Activated CD4-positive, alpha-beta memory T cell treated with anti-CD3 and anti-CD28 coated beads for 36 hours (primary cell): Measurements from ENCODE around the gene IRX3. TPM values are rescaled to one million over a fixed set of nuclear protein-coding genes. Genes with fewer than 3 reads are reported as not detected.

Source experiments
- CTCF ChIA-PET: fragments of 350-600 bp; sonication (Branson Sonifier 250); formaldehyde crosslinking; loops from one replicate; lab custom pipeline; 2021; ENCODE audit warnings: antibody characterized with exemption, inconsistent platforms; lab: Charles Lee
- POLR2A ChIA-PET: fragments of 350-600 bp; sonication (Branson Sonifier 250); formaldehyde crosslinking; loops from one replicate; lab custom pipeline; 2021; ENCODE audit warnings: antibody characterized with exemption; lab: Charles Lee
- DNase-seq: peaks from one replicate; pipeline ENCODE4 v3.0.0-alpha.2; 2020
- H3K27ac Mint-ChIP-seq: one replicate; pipeline ENCODE4 v1.8.0; 2021; ENCODE audit warnings: mixed read lengths
- H3K27me3 Mint-ChIP-seq: one replicate; pipeline ENCODE4 v1.8.0; 2021; ENCODE audit warnings: mixed read lengths
- H3K36me3 Mint-ChIP-seq: one replicate; pipeline ENCODE4 v1.8.0; 2021; ENCODE audit warnings: mixed read lengths
- H3K4me1 Mint-ChIP-seq: one replicate; pipeline ENCODE4 v1.8.0; 2021; ENCODE audit warnings: low read depth, mixed read lengths
- H3K4me3 Mint-ChIP-seq: one replicate; pipeline ENCODE4 v1.8.0; 2021; ENCODE audit warnings: mild to moderate bottlenecking, mixed read lengths
- H3K9me3 Mint-ChIP-seq: one replicate; pipeline ENCODE4 v1.8.0; 2021; ENCODE audit warnings: mixed read lengths
- intact Hi-C: fragments of 100-400 bp; cut with micrococcal nuclease; formaldehyde crosslinking; loops from one replicate; pipeline ENCODE4 v1.15.1; 2023
- total RNA-seq, 2 experiments: library from RNA; stranded (reverse); gene quantifications; one replicate each; pipeline ENCODE4 v1.2.3, GENCODE V29; 2021

IRX3 gene
- total RNA-seq = under 1 TPM in 1 of 2 experiments, not detected in 1; 0.27 TPM

DNA sequence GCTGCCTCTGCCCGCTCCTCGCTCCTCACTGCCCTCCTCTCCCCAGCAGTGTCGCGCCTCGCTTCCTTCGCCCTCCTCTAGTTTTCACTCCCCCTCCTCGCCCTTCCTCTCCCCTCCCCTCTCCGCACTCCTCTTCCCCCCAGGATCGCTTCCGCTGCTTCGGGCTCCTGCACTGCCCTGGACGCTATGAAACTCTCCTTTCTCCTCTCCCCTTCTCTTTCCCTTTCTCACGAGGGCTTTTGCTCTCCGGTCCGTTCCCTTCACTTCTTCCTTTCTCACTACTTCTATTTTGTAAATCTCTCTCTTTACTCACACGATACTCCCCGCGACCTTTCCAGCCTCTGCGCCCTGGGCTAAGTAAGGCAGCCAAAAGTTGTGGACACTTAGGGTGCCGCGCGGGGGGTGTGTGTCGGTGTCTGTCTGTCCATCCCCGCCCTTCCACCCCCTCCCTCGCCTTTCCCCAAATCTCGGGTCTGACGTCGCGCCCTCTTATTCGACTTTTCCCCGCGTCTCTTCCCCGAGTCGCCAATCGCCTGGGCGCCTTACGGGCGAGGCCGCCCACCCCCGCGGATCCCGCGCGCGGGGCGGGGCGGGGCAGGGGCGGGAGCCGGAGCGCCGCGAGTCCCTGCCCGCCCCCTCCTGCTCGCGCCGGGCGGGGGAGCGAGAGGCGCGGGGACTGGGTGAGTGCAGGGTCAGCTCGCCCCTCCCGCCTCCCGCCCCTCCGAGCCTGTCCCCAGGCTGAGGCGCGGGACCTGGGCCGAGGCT, at the start of gene IRX3:
Gene IRX3, minus strand, starts transcription at position 422 of the 765 bp plus-strand sequence. CDS start 737 bp downstream, outside the sequence.
- Mint-ChIP-seq H3K4me3 (peak within 1 kb of the TSS; percentile 59), H3K4me1 (peaks cover 31% of the 10 kb centered on the region), H3K27me3 (peaks cover 63% of the 10 kb centered on the region), H3K9me3 (no peaks in the 10 kb centered on the region), H3K36me3 (no peaks in the 10 kb centered on the region), H3K27ac (no peak within 1 kb of the TSS)
- no peak for DNase-seq
- POLR2A ChIA-PET = no interaction called here
- CTCF ChIA-PET = no interaction called here
- intact Hi-C loops = loop anchor here (2.0 to 10.0 kb wide), 3 partner anchors 342 to 732 kb away; no protein-coding TSS in a partner anchor

DNA sequence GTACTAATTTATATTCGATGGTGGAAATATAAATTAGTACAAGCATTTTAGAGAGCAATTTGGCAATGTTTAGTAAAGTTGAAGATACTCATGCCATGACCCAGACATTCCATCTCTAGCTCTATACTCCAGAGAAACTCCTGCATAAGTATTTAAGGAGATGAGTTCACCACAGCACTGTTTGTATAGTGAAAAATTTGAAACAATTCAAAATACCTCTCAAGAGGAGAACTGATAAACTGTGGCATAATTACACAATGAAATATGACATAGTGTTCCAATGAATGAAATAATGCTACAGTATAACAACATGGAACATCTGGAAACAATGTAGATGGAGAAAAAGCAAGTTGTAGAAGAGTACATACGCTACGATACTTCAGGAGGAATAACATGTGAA, 48.6 kb upstream of the IRX3 start:
- H3K9me3 Mint-ChIP-seq = no peaks in the 10 kb centered on the region
- no peaks in the 10 kb centered on the region for H3K4me1 Mint-ChIP-seq
- intact Hi-C loops = no loop called here
- no peaks in the 10 kb centered on the region for H3K36me3 Mint-ChIP-seq
- no peak overlapping the region for H3K27ac Mint-ChIP-seq
- DNase-seq = no peak
- H3K27me3 Mint-ChIP-seq = peaks cover 6% of the 10 kb centered on the region
- ChIA-PET CTCF (no interaction called here), POLR2A (no interaction called here)
- no peak overlapping the region for H3K4me3 Mint-ChIP-seq

DNA sequence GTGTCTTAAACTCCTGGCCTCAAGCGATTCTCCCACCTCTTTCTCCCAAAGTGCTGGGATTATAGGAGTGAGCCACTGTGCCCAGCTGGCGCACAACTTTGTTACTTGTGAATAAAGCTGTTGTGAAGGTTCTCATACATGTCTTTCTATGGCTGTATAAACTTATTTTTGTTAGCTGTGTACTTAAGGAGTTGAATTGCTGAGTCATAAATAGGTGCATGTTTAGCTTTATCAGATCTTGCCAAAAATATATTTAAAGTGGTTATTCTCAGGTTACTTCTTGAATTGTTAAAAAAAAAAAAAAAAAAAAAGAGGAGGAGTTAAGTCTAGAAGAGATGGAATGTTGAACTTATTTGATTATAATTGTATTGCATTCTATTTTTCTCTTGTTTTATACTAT, 47.6 kb upstream of the IRX3 start:
- Mint-ChIP-seq H3K27ac (no peak overlapping the region), H3K9me3 (no peaks in the 10 kb centered on the region), H3K36me3 (no peaks in the 10 kb centered on the region), H3K27me3 (peaks cover 6% of the 10 kb centered on the region), H3K4me1 (no peaks in the 10 kb centered on the region), H3K4me3 (no peak overlapping the region)
- CTCF ChIA-PET = no interaction called here
- POLR2A ChIA-PET = no interaction called here
- DNase-seq = no peak
- intact Hi-C loops = no loop called here

DNA sequence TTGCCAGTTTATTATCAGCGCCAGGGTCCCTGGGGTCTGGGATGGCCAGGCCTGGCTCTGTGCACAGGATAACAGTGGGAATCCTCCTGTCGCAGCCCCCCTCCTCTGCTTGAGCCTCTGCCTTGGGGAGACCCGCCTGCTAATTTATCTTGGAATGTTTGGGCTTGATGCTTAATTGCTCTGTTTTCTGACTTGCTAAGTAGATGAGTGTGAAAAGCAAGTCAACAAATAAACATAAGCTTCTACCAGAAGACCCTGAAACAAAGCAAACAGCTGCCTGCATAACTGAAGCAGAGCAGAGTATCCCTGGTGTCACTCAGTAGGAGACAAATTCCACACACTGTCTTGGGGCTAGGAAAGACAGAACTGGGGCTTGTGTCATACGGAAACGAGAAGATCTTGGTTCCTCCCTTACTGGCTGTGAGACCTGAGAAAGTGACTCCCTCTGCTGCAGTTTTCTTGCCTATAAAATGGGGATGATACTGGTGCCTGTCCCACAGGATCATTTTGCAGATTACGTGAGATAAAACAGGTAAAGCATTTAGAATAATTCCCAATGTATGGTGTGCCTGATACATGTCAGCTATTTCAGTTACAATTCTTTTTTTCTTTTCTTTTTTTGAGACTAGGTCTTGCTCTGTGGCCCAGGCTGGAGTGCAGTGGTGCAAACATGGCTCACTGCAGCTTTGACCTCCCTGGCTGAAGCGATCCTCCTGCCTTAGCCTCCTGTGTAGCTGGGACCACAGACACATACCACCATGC, 44.8 kb upstream of the IRX3 start:
- no peak for DNase-seq
- Mint-ChIP-seq H3K27ac (no peak overlapping the region), H3K9me3 (no peaks in the 10 kb centered on the region), H3K27me3 (peaks cover 6% of the 10 kb centered on the region), H3K36me3 (no peaks in the 10 kb centered on the region), H3K4me3 (no peak overlapping the region), H3K4me1 (no peaks in the 10 kb centered on the region)
- intact Hi-C loops = no loop called here
- ChIA-PET CTCF (no interaction called here), POLR2A (no interaction called here)

DNA sequence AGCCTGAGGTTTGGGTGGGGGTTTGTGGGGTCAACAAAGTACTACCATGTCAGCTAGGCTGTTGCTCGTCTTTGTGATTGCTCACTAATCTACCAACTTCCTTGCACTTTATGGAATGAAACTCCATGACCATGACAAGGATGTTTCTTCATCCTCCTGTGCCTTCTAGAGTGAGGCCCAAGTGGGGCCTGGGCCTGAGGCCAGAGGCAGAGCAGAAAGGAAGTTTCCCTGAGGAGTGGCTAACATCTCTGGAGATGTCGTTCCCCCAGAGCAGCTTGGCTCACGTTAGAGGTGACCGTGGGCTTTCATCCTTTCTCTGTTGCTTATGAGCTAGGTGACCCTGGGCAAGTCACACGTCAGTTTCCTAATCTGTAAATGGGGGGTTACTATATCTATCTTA, 41.0 kb upstream of the IRX3 start:
- Mint-ChIP-seq H3K27me3 (peaks cover 2% of the 10 kb centered on the region), H3K9me3 (no peaks in the 10 kb centered on the region), H3K27ac (no peak overlapping the region), H3K4me1 (no peaks in the 10 kb centered on the region), H3K36me3 (no peaks in the 10 kb centered on the region), H3K4me3 (no peak overlapping the region)
- intact Hi-C loops = no loop called here
- DNase-seq = no peak
- CTCF ChIA-PET = no interaction called here
- POLR2A ChIA-PET = no interaction called here

DNA sequence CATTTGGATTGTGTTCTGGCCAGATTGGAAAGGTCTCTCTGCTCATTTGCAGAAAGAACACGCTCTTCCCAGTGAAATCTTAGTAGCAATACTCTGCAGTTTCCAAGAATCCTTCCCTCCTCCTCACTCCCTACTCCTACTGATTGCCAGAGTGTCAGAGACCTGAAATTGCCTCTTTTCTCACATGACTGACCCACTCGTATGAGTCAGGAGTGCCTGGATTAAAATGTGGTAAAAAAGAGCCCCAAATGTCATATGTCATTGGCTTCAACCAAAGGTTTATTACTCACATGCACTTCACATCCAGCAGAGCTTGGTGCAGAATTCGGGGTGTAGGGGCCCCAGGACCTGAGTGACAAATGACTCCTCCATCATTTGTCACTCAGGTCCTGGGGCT, 39.7 kb upstream of the IRX3 start:
- ChIA-PET POLR2A (no interaction called here), CTCF (no interaction called here)

DNA sequence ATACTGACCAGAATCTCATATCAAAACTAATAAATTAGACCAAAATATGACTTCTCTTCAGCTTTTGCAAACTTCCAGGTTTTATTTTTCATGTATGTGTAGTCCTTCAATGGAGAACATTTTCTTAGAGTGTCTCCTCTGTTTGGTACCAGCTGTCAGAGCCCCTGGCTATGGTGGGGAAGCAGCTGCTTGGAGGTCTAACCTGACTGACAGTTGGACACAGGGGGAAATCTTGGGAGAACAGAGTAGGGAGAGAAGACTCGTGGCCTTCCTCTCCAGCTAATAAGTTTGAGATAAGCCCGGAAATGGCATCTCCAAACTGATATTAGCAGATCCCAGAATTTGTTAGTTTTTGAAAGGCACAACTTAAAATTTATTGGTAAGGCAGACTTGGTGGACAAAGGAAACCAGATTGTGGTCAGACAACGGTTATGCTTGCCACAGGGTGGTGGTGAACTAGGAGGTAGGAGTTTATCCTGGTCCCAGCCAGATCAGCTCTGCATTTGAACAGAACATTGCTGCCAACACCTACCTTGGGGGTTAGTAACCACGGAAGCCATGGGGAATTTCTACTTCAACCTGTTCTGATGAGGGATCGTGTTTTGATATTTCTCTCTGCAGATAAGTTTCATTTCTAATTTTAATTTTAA, 39.2 kb upstream of the IRX3 start:
- Mint-ChIP-seq H3K4me1 (no peaks in the 10 kb centered on the region), H3K9me3 (no peaks in the 10 kb centered on the region), H3K27me3 (no peaks in the 10 kb centered on the region), H3K36me3 (no peaks in the 10 kb centered on the region), H3K27ac (no peak overlapping the region), H3K4me3 (no peak overlapping the region)
- no peak for DNase-seq
- intact Hi-C loops = no loop called here
- ChIA-PET POLR2A (no interaction called here), CTCF (no interaction called here)

More for the DNA sequence above, 39.7 kb upstream of the IRX3 start:
- intact Hi-C loops = no loop called here
- no peak for DNase-seq
- no peaks in the 10 kb centered on the region for H3K4me1 Mint-ChIP-seq
- no peak overlapping the region for H3K4me3 Mint-ChIP-seq
- no peaks in the 10 kb centered on the region for H3K9me3 Mint-ChIP-seq
- no peaks in the 10 kb centered on the region for H3K36me3 Mint-ChIP-seq
- peaks cover 2% of the 10 kb centered on the region for H3K27me3 Mint-ChIP-seq
- no peak overlapping the region for H3K27ac Mint-ChIP-seq

DNA sequence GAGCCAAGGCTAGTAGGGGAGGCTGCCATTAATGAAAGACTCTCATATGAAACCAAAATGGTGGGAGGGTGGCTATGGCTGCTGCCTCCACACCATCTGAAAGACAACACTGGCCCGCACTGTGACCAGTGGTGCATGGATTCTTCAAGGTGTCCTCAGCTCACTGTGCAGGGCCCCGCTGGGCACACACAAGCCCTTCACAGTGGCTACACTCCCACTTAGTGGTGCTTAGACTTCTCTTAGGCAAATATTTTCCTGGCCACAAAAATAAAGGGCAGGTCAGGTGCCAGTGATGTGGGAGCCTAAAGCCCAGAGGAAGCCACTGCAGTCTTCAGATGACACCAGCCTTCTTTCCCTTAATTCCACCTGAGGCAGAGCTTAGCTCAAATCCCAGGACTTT, 38.1 kb upstream of the IRX3 start:
- no peak for DNase-seq
- no peak overlapping the region for H3K4me3 Mint-ChIP-seq
- H3K9me3 Mint-ChIP-seq = no peaks in the 10 kb centered on the region
- intact Hi-C loops = no loop called here
- H3K27me3 Mint-ChIP-seq = no peaks in the 10 kb centered on the region
- H3K4me1 Mint-ChIP-seq = no peaks in the 10 kb centered on the region
- POLR2A ChIA-PET = no interaction called here
- CTCF ChIA-PET = no interaction called here
- no peaks in the 10 kb centered on the region for H3K36me3 Mint-ChIP-seq
- no peak overlapping the region for H3K27ac Mint-ChIP-seq

DNA sequence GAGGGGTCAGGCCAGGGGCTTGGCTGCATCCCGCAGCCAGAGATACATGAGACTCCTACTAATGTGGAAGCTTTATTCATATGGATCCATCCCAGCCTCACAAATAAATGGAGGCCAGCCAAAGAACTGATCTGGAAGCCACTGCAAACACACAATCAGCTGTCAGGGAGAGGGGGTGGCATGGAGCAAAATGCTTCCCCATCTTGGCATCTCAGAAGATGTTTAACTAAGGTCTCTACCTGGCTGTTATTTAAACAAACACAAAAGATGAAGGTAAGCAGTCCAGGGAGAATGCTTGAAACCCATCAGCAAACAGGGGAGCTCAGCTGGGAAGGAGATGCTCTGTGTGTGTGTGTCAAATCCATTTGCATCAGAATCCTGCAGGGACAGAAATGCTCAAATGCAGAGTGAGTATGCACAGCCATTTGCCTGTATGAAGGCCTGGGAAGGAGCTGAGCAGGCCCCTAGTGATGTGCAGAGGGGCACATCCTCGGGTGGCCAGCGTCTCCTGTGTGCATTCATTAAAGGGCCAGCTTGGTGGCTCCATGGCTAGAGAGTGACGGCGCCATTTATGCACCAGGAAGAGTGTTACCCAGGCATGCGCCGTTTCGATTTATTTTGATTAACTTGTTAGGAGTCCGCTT, 34.2 kb upstream of the IRX3 start:
- Mint-ChIP-seq H3K4me1 (no peaks in the 10 kb centered on the region), H3K27ac (no peak overlapping the region), H3K36me3 (no peaks in the 10 kb centered on the region), H3K9me3 (no peaks in the 10 kb centered on the region), H3K4me3 (no peak overlapping the region), H3K27me3 (no peaks in the 10 kb centered on the region)
- intact Hi-C loops = no loop called here
- ChIA-PET POLR2A (no interaction called here), CTCF (no interaction called here)
- no peak for DNase-seq

DNA sequence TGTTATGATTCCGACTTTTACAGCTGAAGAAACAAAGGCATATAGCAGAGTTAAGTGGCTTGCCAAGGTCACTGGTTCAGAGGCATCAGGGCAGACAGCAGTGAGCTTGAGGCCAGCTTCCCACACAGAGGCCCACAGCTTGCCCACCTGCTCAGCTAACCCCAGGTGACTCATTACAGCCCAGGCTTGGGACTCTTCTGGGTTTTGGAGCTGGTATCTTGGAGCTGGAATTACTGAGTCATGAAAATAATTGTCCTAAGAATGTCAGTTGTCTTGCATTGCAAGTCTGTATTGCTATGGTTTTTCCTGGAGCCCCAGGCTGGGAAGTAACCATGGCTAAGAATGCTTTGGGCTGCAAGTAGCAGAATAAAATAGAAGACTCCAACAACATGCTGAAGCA, 32.4 kb upstream of the IRX3 start:
- Mint-ChIP-seq H3K27me3 (no peaks in the 10 kb centered on the region), H3K9me3 (no peaks in the 10 kb centered on the region), H3K4me1 (no peaks in the 10 kb centered on the region), H3K4me3 (no peak overlapping the region), H3K36me3 (no peaks in the 10 kb centered on the region), H3K27ac (no peak overlapping the region)
- no peak for DNase-seq
- intact Hi-C loops = no loop called here
- POLR2A ChIA-PET = no interaction called here
- CTCF ChIA-PET = no interaction called here

DNA sequence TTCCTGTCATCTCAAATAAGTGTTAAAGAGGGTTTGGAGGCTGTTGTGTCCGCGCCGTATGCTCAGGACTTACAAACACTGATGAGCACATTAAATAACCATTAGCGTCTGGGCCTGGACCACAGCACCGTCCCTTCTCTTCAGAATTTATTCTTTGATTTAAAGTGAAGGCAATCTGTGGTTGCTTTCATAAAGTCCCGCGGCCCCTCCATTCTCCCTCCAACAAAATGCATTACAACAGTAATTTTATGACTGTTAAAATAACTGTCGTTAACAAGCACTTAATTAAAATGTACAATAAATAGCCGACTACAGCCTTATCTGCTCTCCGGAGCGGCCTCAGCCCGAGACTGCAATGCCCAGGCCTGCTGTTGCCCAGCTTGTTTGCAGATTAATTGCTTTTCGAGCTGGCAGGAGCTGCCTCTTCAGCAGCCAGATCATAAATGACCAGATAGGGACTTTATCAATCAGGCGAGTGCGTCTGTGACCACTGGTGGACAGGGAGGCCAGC, 30.6 kb upstream of the IRX3 start:
- no peaks in the 10 kb centered on the region for H3K9me3 Mint-ChIP-seq
- no peaks in the 10 kb centered on the region for H3K27me3 Mint-ChIP-seq
- no peaks in the 10 kb centered on the region for H3K36me3 Mint-ChIP-seq
- no peak for DNase-seq
- no peaks in the 10 kb centered on the region for H3K4me1 Mint-ChIP-seq
- no peak overlapping the region for H3K4me3 Mint-ChIP-seq
- intact Hi-C loops = no loop called here
- no peak overlapping the region for H3K27ac Mint-ChIP-seq
- ChIA-PET POLR2A (no interaction called here), CTCF (no interaction called here)
